Psoas muscle (tissue), 8 donors: ENCODE data around the gene RPGRIP1L. TPM values are rescaled to one million over a fixed set of nuclear protein-coding genes. Genes with fewer than 3 reads are reported as not detected.

Source experiments
- ATAC-seq, 4 donors: fragments of 200-7000 bp; cut with Tn5 transposase; one replicate each; pipeline ENCODE4 v1.9.1; 2020; ENCODE audit warnings: moderate library complexity in 3 of 4, mild to moderate bottlenecking in 2 of 4
- DNase-seq, 2 donors: peaks; one replicate each; pipeline ENCODE4 v3.0.0-alpha.2; 2020
- H3K27ac ChIP-seq: fragments of 200-600 bp; one replicate; pipeline ENCODE4 v1.8.0; 2022
- H3K27me3 ChIP-seq, 3 donors: fragments of 200-600 bp in 1 of 3; one replicate each; pipeline versions ENCODE4 v1.6.1 to v1.8.0; 2013 to 2022; ENCODE audit warnings: low read length in 2 of 3, mild to moderate bottlenecking in 2 of 3, moderate library complexity in 1 of 3; ENCODE audit not compliant: insufficient read depth in 3 of 3
- H3K36me3 ChIP-seq, 2 donors: fragments of 200-600 bp in 1 of 2; one replicate each; pipeline versions ENCODE4 v1.6.1 to v1.8.0; 2013 to 2022; ENCODE audit warnings: low read depth in 1 of 2, mild to moderate bottlenecking in 1 of 2, moderate library complexity in 1 of 2; ENCODE audit not compliant: insufficient read depth in 1 of 2
- H3K4me1 ChIP-seq: fragments of 200-600 bp; one replicate; pipeline ENCODE4 v1.8.0; 2022
- H3K4me3 ChIP-seq: fragments of 200-600 bp; one replicate; pipeline ENCODE4 v1.8.0; 2022; ENCODE audit warnings: mild to moderate bottlenecking
- H3K9me3 ChIP-seq: fragments of 200-600 bp; one replicate; pipeline ENCODE4 v1.8.0; 2022
- WGBS, 3 donors: extraction: QIAGEN DNeasy Blood & Tissue Kit; methylation state at CpG; one replicate each; pipeline versions ENCODE4 v1.1.6 to v1.1.7; 2013; 5-methylcytosine and 5-hydroxymethylcytosine counted together
- intact Hi-C, 2 donors: fragments of 100-400 bp; cut with DNase I; formaldehyde crosslinking; loops; one replicate each; pipeline versions ENCODE4 v1.11.0 to v1.14.2; 2022
- polyA plus RNA-seq, 3 donors: library from polyadenylated mRNA; stranded (reverse); fragments of 200-250 nt; gene quantifications; one replicate each; pipeline ENCODE4 v1.2.3, GENCODE V29; 2013
- total RNA-seq, 4 donors: library from RNA; stranded (reverse); fragmentation: NEBNext Ultra II Directional in 2 of 4; extraction: Animal tissue kit (Norgen Biotek cat#: 25700) in 2 of 4; gene quantifications; one replicate each; pipeline versions ENCODE4 v1.2.1 to v1.2.4, GENCODE V29; 2021 to 2023
- TF ChIP-seq, protein P1 (sequence below): fragments of 200-600 bp; IDR thresholded peaks from one replicate; pipeline ENCODE4 v1.8.0; 2022; ENCODE audit warnings: antibody characterized with exemption
- donor health status: healthy with polysubstance abuse.
- donor health status: DM: no; HTN: no; CAD: no; lungs with moderate emphysema.
- donor health status: Bipolar disorder and iron deficiency.
- donor health status: healthy.
- donor health status: DM: yes; HTN: yes; CAD: no.
- donor health status: DM: no; HTN: no; CAD: no.
- donor health status: DM: no; HTN: no; CAD: no.
- donor health status: DM: yes; HTN: yes; CAD: no.

The RPGRIP1L gene
- total and polyA plus RNA-seq, 7 donors, result 0.81 to 2.6 (median 1.5) TPM

DNA sequence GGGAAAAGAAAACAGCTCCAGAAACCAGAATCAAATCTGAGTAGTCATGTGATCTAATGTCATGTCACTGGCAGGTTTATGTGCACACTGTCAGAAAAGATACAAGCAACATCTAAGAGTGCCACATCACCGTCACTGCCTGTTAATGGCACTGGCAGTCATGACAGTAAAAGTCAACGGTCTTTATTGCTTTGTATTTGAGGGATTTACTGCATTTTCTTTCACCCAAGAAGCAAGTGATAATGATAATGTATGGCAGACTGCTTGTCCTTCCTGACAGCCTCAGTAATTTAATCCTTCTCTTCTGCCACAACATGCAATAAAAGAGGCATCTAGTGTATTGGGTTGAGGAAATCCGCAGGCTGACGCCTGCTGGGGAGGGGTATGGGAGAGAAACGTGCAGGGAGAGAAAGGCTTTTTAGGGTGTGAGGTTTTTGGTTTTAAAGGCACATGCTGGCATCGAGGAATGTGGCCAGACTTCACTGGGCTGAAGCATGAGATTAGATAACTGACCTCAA is 92.4 kb downstream of the RPGRIP1L start:
- Histone ChIP-seq H3K9me3 (no peaks in the 10 kb centered on the region), H3K27me3 (no peaks in the 10 kb centered on the region), H3K4me1 (no peaks in the 10 kb centered on the region), H3K4me3 (no peak overlapping the region), H3K27ac (no peak overlapping the region), H3K36me3 (no peaks in the 10 kb centered on the region)
- ATAC-seq (no peak), DNase-seq (no peak)
- TF ChIP-seq, protein P1, sequence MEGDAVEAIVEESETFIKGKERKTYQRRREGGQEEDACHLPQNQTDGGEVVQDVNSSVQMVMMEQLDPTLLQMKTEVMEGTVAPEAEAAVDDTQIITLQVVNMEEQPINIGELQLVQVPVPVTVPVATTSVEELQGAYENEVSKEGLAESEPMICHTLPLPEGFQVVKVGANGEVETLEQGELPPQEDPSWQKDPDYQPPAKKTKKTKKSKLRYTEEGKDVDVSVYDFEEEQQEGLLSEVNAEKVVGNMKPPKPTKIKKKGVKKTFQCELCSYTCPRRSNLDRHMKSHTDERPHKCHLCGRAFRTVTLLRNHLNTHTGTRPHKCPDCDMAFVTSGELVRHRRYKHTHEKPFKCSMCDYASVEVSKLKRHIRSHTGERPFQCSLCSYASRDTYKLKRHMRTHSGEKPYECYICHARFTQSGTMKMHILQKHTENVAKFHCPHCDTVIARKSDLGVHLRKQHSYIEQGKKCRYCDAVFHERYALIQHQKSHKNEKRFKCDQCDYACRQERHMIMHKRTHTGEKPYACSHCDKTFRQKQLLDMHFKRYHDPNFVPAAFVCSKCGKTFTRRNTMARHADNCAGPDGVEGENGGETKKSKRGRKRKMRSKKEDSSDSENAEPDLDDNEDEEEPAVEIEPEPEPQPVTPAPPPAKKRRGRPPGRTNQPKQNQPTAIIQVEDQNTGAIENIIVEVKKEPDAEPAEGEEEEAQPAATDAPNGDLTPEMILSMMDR, result no peak
- WGBS, 3 donors, result 54 to 57% (median 55%) methylated on average over 6 of the region's 6 CpGs
- intact Hi-C loops, result no loop called here

- 89 to 96% (median 95%) methylated on average over 4 of the region's 4 CpGs for WGBS, 3 donors
- no peak overlapping the region for H3K4me3 ChIP-seq
- no peaks in the 10 kb centered on the region for H3K9me3 ChIP-seq
- H3K27ac ChIP-seq, result no peak overlapping the region
- ATAC-seq, result no peak
- TF ChIP-seq, protein P1, result no peak
- H3K36me3 ChIP-seq, result no peaks in the 10 kb centered on the region
- no peak for DNase-seq
- H3K27me3 ChIP-seq, result no peaks in the 10 kb centered on the region
- intact Hi-C loops, result no loop called here
- no peaks in the 10 kb centered on the region for H3K4me1 ChIP-seq
Measured at GRCh38 chr16:53609536-53609935, 94.1 kb downstream of the RPGRIP1L start.

DNA sequence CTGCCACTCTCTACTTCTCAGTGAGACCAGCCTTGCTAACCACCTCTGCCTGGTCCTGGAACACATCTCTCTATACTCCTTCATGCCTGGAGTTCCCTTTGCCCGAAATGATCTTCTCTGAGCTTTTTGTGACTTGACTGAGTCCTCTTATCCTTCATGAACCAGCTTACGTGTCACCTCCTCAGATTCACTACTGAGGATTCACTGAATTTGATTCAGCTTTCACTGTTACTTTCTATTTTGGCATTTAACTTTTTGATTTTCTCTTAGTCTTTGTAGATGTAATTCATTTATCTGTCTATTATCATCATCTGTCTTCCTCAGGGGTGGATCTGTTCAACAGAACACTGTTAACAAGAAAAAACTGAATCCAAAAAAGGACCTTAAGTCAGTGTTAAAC is 95.6 kb downstream of the RPGRIP1L start:
- Histone ChIP-seq H3K4me3 (no peak overlapping the region), H3K4me1 (no peaks in the 10 kb centered on the region), H3K27me3 (no peaks in the 10 kb centered on the region), H3K9me3 (no peaks in the 10 kb centered on the region), H3K27ac (no peak overlapping the region), H3K36me3 (no peaks in the 10 kb centered on the region)
- ATAC-seq, result no peak
- intact Hi-C loops, result no loop called here
- WGBS, 3 donors, result 91 to 98% (median 93%) methylated on average over 2 of the region's 2 CpGs
- TF ChIP-seq, protein P1, result no peak
- DNase-seq, result no peak

- WGBS, 3 donors, result 95 to 97% (median 96%) methylated on average over 2 of the region's 2 CpGs
- H3K27ac ChIP-seq, result no peak overlapping the region
- TF ChIP-seq, protein P1, result no peak
- DNase-seq (no peak), ATAC-seq (no peak)
- no peaks in the 10 kb centered on the region for H3K9me3 ChIP-seq
- no peaks in the 10 kb centered on the region for H3K27me3 ChIP-seq
- no peaks in the 10 kb centered on the region for H3K36me3 ChIP-seq
- no peak overlapping the region for H3K4me3 ChIP-seq
- intact Hi-C loops, result no loop called here
- no peaks in the 10 kb centered on the region for H3K4me1 ChIP-seq
Measured at GRCh38 chr16:53605831-53606400, 97.7 kb downstream of the RPGRIP1L start.

DNA sequence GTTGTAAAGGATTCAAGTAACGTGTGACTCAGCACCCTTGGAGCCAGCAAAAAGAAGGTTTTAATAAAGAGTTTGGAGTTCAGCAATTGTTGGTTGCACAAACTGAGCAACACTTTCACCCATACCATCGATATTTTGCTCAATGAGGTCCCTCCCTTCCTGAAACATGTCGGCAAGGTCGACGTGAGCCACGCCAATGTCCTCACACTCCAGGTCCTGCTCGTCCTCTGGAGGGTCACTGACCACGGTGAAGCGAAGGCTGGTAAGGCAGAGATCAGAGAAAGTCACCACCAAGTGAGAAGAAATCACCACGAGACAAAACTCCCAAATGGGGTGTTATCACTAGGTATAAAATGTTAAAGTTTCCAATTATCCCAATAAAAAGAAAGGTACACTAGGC is 98.3 kb downstream of the RPGRIP1L start:
- Histone ChIP-seq H3K27me3 (no peaks in the 10 kb centered on the region), H3K27ac (no peak overlapping the region), H3K9me3 (no peaks in the 10 kb centered on the region), H3K4me3 (no peak overlapping the region), H3K4me1 (no peaks in the 10 kb centered on the region), H3K36me3 (no peaks in the 10 kb centered on the region)
- ATAC-seq, result no peak
- intact Hi-C loops, result no loop called here
- DNase-seq, result no peak
- WGBS, 3 donors, result 92 to 97% (median 96%) methylated on average over 10 of the region's 10 CpGs
- TF ChIP-seq, protein P1, result no peak
